Heart left ventricle (tissue), 16 donors: ENCODE data around the gene ASIC3. TPM values are rescaled to one million over a fixed set of nuclear protein-coding genes. Genes with fewer than 3 reads are reported as not detected.

Source experiments
- ATAC-seq, 4 donors: fragments of 200-7000 bp; cut with Tn5 transposase; one replicate each; pipeline ENCODE4 v1.9.1; 2020 to 2022; ENCODE audit warnings: moderate library complexity in 4 of 4, mild to moderate bottlenecking in 3 of 4, moderate number of reproducible peaks in 1 of 4
- DNase-seq, 5 donors: peaks; one replicate each; pipeline ENCODE4 v3.0.0-alpha.2; 2020
- H3K27ac ChIP-seq, 12 donors: fragments of 200-600 bp; sonication (generic) in 4 of 12; one replicate each; pipeline versions ENCODE4 v1.5.0 to v1.8.0; 2016 to 2022; ENCODE audit warnings: mild to moderate bottlenecking in 2 of 12
- H3K27me3 ChIP-seq, 9 donors: fragments of 200-600 bp; sonication (generic) in 2 of 9; one replicate each; pipeline versions ENCODE4 v1.5.1 to v1.8.0; 2016 to 2022; ENCODE audit warnings: mild to moderate bottlenecking in 3 of 9
- H3K36me3 ChIP-seq, 9 donors: fragments of 200-600 bp; sonication (generic) in 2 of 9; one replicate each; pipeline versions ENCODE4 v1.5.0 to v1.8.0; 2018 to 2022; ENCODE audit warnings: mild to moderate bottlenecking in 2 of 9
- H3K4me1 ChIP-seq, 12 donors: fragments of 200-600 bp; sonication (generic) in 4 of 12; one replicate each; pipeline versions ENCODE4 v1.5.0 to v1.8.0; 2016 to 2022; ENCODE audit warnings: mild to moderate bottlenecking in 3 of 12
- H3K4me3 ChIP-seq, 12 donors: fragments of 200-600 bp; sonication (generic) in 4 of 12; one replicate each; pipeline versions ENCODE4 v1.5.0 to v1.8.0; 2017 to 2022; ENCODE audit warnings: mild to moderate bottlenecking in 9 of 12, moderate library complexity in 4 of 12
- H3K9me3 ChIP-seq, 12 donors: fragments of 200-600 bp; sonication (generic) in 4 of 12; one replicate each; pipeline versions ENCODE4 v1.5.0 to v1.8.0; 2016 to 2022; ENCODE audit warnings: mild to moderate bottlenecking in 1 of 12
- POLR2A ChIP-seq, 2 donors: fragments of 450-650 bp; IDR thresholded peaks; one replicate each; pipeline ENCODE4 v1.6.1; 2017; ENCODE audit warnings: antibody characterized with exemption in 2 of 2, mild to moderate bottlenecking in 2 of 2, moderate library complexity in 2 of 2
- WGBS, 4 donors: extraction: QIAGEN DNeasy Blood & Tissue Kit in 2 of 4; methylation state at CpG; one replicate each; pipeline versions ENCODE4 v1.1.5 to v1.1.7; 2013 to 2018; 5-methylcytosine and 5-hydroxymethylcytosine counted together
- intact Hi-C, 10 donors: fragments of 100-400 bp; cut with DNase I; formaldehyde crosslinking; loops; one replicate each; pipeline versions ENCODE4 v1.11.1 to v1.14.2; 2022
- polyA plus RNA-seq, 2 donors: library from polyadenylated mRNA; stranded (reverse); fragments of 200-250 nt; gene quantifications; one replicate each; pipeline ENCODE4 v1.2.3, GENCODE V29; 2013
- total RNA-seq, 9 donors: library from RNA; depleted of rRNA in 2 of 9; stranded (reverse); fragments of >200 nt in 2 of 9; fragmentation: NEBNext Ultra II Directional in 3 of 9; extraction: Animal tissue kit (Norgen Biotek cat#: 25700) in 3 of 9; gene quantifications; one replicate each; pipeline versions ENCODE4 v1.1.0 to v1.2.4, GENCODE V29; 2016 to 2023
- TF ChIP-seq, protein P1 (sequence below), 12 donors: fragments of 200-600 bp; sonication (generic) in 4 of 12; IDR thresholded peaks; one replicate each; pipeline versions ENCODE4 v1.5.0 to v1.8.0; 2018 to 2022; ENCODE audit warnings: antibody characterized with exemption in 12 of 12, mild to moderate bottlenecking in 5 of 12
- donor health status: ischemic (EF 13 %, LVEDD 7.1; RV severe dilation, severe dysfunction).
- donor health status: healthy with polysubstance abuse.
- donor health status: DM: no; HTN: yes; CAD: no.
- donor health status: DM: no; HTN: no; CAD: no.
- donor health status: ischemic (EF 25% LVEDD 6.9; RV normal size, moderate dysfunction).
- donor health status: ischemic (EF 25% LVEDD 5.7; RV mildly dilated, moderate dysfunction).
- donor health status: healthy.
- donor health status: DM: yes; HTN: yes; CAD: no.
- donor health status: ischemic (EF 35%, LVEDD 5.7; RV mildly dilated, moderate dysfunction).
- donor health status: nonischemic (EF 11% LVEDD 7.7; RV severe dilation, severe dysfunction).
- donor health status: DM: yes; HTN: yes; CAD: no.
- donor health status: PGD.
- donor health status: ischemic (EF 29% LVEDD 5.4; RV normal size, mild dysfunction).
- donor health status: nonischemic (EF 23%, LVEDD 6.1; RV moderate dilation, normal function).

Gene ASIC3
- total and polyA plus RNA-seq, 11 donors, result 2.7 to 12.9 (median 4.8) TPM

DNA sequence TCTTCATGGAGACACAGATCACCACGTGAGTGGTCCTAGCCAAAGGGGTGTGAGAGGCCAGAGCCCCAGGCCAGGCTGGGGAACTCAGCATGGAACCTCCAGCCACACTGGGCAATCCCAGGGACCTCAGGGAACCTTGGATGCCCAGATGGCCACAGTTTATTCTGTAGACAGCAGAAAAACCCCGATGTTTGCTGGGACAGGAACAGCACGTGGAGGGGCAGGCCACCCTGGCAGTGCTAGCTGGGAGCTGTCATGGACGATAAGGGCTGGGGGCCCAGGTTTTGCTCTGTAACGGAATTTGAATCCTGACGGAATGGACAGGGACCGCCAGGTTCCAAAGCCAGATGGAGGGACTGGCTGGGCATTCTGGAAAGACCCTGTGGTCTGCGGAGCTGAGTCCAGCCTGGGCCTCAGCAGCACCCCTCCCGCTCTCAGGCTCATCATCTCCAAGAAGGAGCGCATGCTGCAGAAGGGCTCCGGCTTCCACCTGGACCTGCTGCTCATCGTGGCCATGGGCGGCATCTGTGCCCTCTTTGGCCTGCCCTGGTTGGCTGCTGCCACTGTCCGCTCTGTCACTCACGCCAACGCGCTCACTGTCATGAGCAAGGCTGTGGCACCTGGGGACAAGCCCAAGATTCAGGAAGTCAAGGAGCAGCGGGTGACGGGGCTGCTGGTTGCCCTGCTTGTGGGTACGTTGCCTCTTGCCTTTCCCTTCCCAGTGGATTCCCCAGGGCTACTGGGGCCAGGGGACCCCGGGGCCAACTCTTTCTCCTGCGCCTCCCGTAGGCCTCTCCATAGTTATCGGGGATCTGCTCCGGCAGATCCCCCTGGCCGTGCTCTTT, 26.7 kb downstream of the ASIC3 start:
- TF ChIP-seq, protein P1, sequence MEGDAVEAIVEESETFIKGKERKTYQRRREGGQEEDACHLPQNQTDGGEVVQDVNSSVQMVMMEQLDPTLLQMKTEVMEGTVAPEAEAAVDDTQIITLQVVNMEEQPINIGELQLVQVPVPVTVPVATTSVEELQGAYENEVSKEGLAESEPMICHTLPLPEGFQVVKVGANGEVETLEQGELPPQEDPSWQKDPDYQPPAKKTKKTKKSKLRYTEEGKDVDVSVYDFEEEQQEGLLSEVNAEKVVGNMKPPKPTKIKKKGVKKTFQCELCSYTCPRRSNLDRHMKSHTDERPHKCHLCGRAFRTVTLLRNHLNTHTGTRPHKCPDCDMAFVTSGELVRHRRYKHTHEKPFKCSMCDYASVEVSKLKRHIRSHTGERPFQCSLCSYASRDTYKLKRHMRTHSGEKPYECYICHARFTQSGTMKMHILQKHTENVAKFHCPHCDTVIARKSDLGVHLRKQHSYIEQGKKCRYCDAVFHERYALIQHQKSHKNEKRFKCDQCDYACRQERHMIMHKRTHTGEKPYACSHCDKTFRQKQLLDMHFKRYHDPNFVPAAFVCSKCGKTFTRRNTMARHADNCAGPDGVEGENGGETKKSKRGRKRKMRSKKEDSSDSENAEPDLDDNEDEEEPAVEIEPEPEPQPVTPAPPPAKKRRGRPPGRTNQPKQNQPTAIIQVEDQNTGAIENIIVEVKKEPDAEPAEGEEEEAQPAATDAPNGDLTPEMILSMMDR (IDR thresholded peaks at IDR 0.05), result no peak
- TF ChIP-seq POLR2A (IDR thresholded peaks at IDR 0.05), result no peak
- ATAC-seq, result no peak
- Histone ChIP-seq H3K4me1 (peaks cover 6 to 40% (median 27%) of the 10 kb centered on the region in 12 donors), H3K4me3 (no peak overlapping the region), H3K27ac (no peak overlapping the region), H3K9me3 (no peaks in the 10 kb centered on the region), H3K36me3 (peaks cover 0 to 74% (median 65%) of the 10 kb centered on the region in 9 donors), H3K27me3 (no peaks in the 10 kb centered on the region)
- intact Hi-C loops, result no loop called here
- no peak for DNase-seq
- 92 to 94% (median 93%) methylated on average over 21 to 26 of the region's 26 CpGs for WGBS, 4 donors

DNA sequence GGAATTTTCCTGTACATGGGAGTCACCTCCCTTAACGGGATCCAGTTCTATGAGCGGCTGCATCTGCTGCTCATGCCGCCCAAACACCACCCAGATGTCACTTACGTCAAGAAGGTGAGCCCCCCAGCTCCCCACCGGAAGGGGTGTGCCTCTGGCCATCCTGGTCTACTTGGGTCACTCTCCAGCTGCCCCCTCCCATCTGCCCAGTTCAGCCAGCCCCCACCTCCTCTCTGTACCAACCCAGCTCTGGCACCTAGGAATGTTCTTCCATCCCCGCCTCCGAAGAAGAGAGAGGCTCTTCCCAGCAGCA, 27.3 kb downstream of the ASIC3 start:
- ATAC-seq (no peak), DNase-seq (no peak)
- Histone ChIP-seq H3K36me3 (peaks cover 0 to 68% (median 59%) of the 10 kb centered on the region in 9 donors), H3K9me3 (no peaks in the 10 kb centered on the region), H3K4me3 (no peak overlapping the region), H3K27ac (no peak overlapping the region), H3K4me1 (peaks cover 6 to 40% (median 27%) of the 10 kb centered on the region in 12 donors), H3K27me3 (no peaks in the 10 kb centered on the region)
- intact Hi-C loops, result no loop called here
- no peak for TF ChIP-seq POLR2A (IDR thresholded peaks at IDR 0.05)
- TF ChIP-seq, protein P1 (IDR thresholded peaks at IDR 0.05), result no peak
- 82 to 89% (median 84%) methylated on average over 5 to 7 of the region's 7 CpGs for WGBS, 4 donors

DNA sequence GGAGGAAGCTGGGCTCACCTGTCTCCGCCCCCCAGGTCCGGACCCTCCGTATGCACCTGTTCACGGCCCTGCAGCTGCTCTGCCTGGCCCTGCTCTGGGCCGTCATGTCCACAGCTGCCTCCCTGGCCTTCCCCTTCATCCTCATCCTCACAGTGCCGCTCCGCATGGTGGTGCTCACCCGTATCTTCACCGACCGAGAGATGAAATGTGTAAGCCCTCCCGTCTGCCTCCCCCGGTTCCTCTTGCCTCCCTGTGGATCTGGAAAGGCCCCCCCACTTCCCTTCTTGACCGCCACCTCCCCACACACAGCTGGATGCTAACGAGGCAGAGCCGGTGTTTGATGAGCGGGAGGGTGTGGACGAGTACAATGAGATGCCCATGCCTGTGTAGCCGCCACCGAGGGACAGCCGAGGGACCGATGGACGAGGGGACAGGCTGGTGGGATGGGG, 27.7 kb downstream of the ASIC3 start:
- H3K4me3 ChIP-seq, result no peak overlapping the region
- no peaks in the 10 kb centered on the region for H3K9me3 ChIP-seq
- TF ChIP-seq, protein P1 (IDR thresholded peaks at IDR 0.05), result no peak
- TF ChIP-seq POLR2A (IDR thresholded peaks at IDR 0.05), result no peak
- DNase-seq, result no peak
- intact Hi-C loops, result no loop called here
- H3K4me1 ChIP-seq, result peaks cover 6 to 42% (median 29%) of the 10 kb centered on the region in 12 donors
- WGBS, 4 donors, result 77 to 83% (median 81%) methylated on average over 22 of the region's 22 CpGs
- no peak for ATAC-seq
- H3K36me3 ChIP-seq, result peaks cover 0 to 64% (median 55%) of the 10 kb centered on the region in 9 donors
- no peak overlapping the region for H3K27ac ChIP-seq
- no peaks in the 10 kb centered on the region for H3K27me3 ChIP-seq

DNA sequence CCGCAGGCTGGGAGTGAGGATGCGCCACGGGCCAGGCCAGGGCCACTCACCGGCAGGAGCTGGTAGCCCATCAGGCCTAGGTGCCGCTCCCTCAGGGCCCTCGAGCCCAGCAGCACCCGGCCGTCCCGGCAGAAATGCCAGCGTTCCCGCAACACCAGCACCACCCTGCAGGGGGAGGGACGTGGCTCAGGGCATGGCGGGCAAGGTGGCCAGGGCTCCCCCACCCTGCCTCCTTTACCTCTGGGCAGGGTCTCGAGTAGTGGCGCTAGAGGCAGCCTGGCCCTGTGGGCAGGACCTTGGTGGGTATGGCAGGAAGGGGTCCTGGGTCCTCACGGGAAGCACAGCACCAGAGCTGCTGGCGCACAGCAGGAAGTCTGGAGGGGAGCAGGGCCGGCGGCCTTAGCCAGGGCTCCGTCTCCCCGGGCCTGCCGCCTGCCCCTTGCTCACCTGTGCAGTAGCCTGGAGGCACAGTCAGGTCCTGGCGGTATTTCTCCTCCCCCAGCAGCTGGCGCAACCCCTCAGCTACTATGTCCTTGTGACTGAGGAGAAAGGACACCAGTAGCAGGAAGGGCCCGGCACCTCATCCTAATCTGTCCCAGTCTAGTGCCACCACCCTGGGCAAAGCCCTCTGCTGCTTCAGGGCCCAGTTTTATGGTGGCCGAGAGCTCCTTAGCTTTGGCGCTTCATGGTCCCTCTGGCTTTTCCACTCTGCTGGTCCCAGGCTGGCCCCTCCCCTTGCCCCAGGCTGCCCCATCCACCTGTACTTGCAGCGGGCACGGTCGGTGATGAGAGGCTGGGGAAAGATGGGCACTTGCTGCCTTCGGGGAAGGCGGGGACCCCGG, 28.8 kb downstream of the ASIC3 start:
- peaks cover 13 to 53% (median 39%) of the 10 kb centered on the region in 12 donors for H3K4me1 ChIP-seq
- 62 to 70% (median 68%) methylated on average over 21 to 33 of the region's 33 CpGs for whole genome bisulfite sequencing, 4 donors
- H3K36me3 ChIP-seq, result peaks cover 0 to 53% (median 44%) of the 10 kb centered on the region in 9 donors
- peak in 1 of 4 donors; percentile 1 for ATAC-seq
- H3K27me3 ChIP-seq, result no peaks in the 10 kb centered on the region
- peak overlapping the region in 10 of 12 donors; percentile 20 to 63 (median 48) for H3K27ac ChIP-seq
- TF ChIP-seq, protein P1 (IDR thresholded peaks at IDR 0.05), result peak in 3 of 12 donors; percentile 11 to 23 (median 20)
- TF ChIP-seq POLR2A (IDR thresholded peaks at IDR 0.05), result no peak
- intact Hi-C loops, result no loop called here
- H3K9me3 ChIP-seq, result no peaks in the 10 kb centered on the region
- H3K4me3 ChIP-seq, result no peak overlapping the region
- DNase-seq, result peak in 2 of 5 donors; percentile 57
